ENCODE data around the gene ESF1. TPM values are rescaled to one million over a fixed set of nuclear protein-coding genes. Genes with fewer than 3 reads are reported as not detected.

The ESF1 gene
- total RNA-seq, 1 experiment from 2014 or later: 36.9 TPM

GRCh38 chr20:13814672-13815071 lies 30.0 kb upstream of the ESF1 start:
- DNase-seq: no peak
- Histone ChIP-seq H4K91ac (ENCODE audit: insufficient read length, low read depth, low read length) (no peak overlapping the region), H3K9me3 (ENCODE audit: control insufficient read depth, low read depth, low read length) (no peaks in the 10 kb centered on the region), H2AK5ac (ENCODE audit: insufficient read length, low read length) (no peak overlapping the region), H3K18ac (ENCODE audit: insufficient read length, low read depth, low read length) (no peak overlapping the region), H4K5ac (ENCODE audit: insufficient read length, low read depth, low read length) (no peak overlapping the region), H3K23ac (ENCODE audit: insufficient read length, low read depth, low read length) (no peak overlapping the region), H3K79me1 (ENCODE audit: insufficient read depth, low read depth, low read length, poor library complexity, severe bottlenecking) (no peaks in the 10 kb centered on the region), H3K4ac (ENCODE audit: low read depth, low read length) (no peak overlapping the region), H3K23me2 (ENCODE audit: insufficient read length, low read depth, low read length, poor library complexity, severe bottlenecking) (no peaks in the 10 kb centered on the region), H2AFZ (ENCODE audit: low read length) (no peak overlapping the region), H3K27me3 (ENCODE audit: insufficient read depth, low read length) (no peaks in the 10 kb centered on the region), H2BK120ac (ENCODE audit: low read depth, low read length, poor library complexity, severe bottlenecking) (no peak overlapping the region), H2BK15ac (ENCODE audit: low read depth, low read length) (no peak overlapping the region), H3K4me2 (ENCODE audit: insufficient read depth, insufficient read length, low read length) (no peak overlapping the region), H2BK20ac (ENCODE audit: low read depth, low read length, poor library complexity, severe bottlenecking) (no peak overlapping the region), H3K14ac (ENCODE audit: insufficient read depth, low read length) (no peak overlapping the region), H4K8ac (replicated peaks; ENCODE audit: insufficient read length, low read depth, low read length) (no peak overlapping the region), H2BK12ac (ENCODE audit: insufficient read length, low read depth, low read length) (no peak overlapping the region), H3T11ph (ENCODE audit: low read length) (no peak overlapping the region), H3K9ac (ENCODE audit: extremely low read depth, insufficient read length, low read length) (no peak overlapping the region), H2BK5ac (ENCODE audit: insufficient read length, low read length) (no peak overlapping the region), H3K56ac (ENCODE audit: insufficient read length, low read depth, low read length) (no peak overlapping the region), H3K27ac (ENCODE audit: insufficient read length, low read depth, low read length) (no peak overlapping the region), H4K20me1 (ENCODE audit: control insufficient read depth, insufficient read depth, insufficient read length) (no peaks in the 10 kb centered on the region), H3K79me2 (ENCODE audit: insufficient read depth, low read length) (no peaks in the 10 kb centered on the region), H3K4me1 (ENCODE audit: insufficient read depth, low read length) (no peaks in the 10 kb centered on the region)
- WGBS (ENCODE audit: extremely low coverage, insufficient read length, low lambda C conversion rate): no CpG with 5 or more reads among the region's 4 CpGs
- Mint-ChIP-seq H3K4me3 (no peak overlapping the region), H3K36me3 (ENCODE audit: insufficient read depth in 1 of 3, low read depth in 3 of 3) (peaks cover 0 to 50% (median 41%) of the 10 kb centered on the region in 3 experiments; a peak in 5 of 7 replicates), H3K9me3 (no peaks in the 10 kb centered on the region), H3K27ac (no peak overlapping the region), H3K27me3 (ENCODE audit: low read depth) (no peaks in the 10 kb centered on the region), H3K4me1 (no peaks in the 10 kb centered on the region)
- TF ChIP-seq CTCF (conservative IDR thresholded peaks at IDR 0.05): no peak

Measured in H9 (cell line).